ENCODE data around the gene EGR4.
A peak's percentile ranks its signal among the peaks of the same experiment; 100 is the strongest.

EGR4 gene

GRCh38 chr2:73283545-73284295 is 9.6 kb downstream of the EGR4 start:
- TF ChIP-seq CTCF (conservative IDR thresholded peaks at IDR 0.05; ENCODE audit: low read depth, low read length), result no peak
- H3K4me3 ChIP-seq (ENCODE audit: low read depth, low read length), result peak overlapping the region; percentile 64
- no peak for DNase-seq (ENCODE audit: low read depth)

- H3K4me3 ChIP-seq (ENCODE audit: low read depth, low read length), result peak overlapping the region; percentile 64
- TF ChIP-seq CTCF (conservative IDR thresholded peaks at IDR 0.05; ENCODE audit: low read depth, low read length), result no peak
- DNase-seq (ENCODE audit: low read depth), result no peak
Observed at GRCh38 chr2:73282924-73283544, 10.3 kb downstream of the EGR4 start.

- DNase-seq (ENCODE audit: low read depth), result no peak
- no peak overlapping the region for H3K4me3 ChIP-seq (ENCODE audit: low read depth, low read length)
- no peak for TF ChIP-seq CTCF (conservative IDR thresholded peaks at IDR 0.05; ENCODE audit: low read depth, low read length)
Observed at GRCh38 chr2:73281244-73281643, 12.1 kb downstream of the EGR4 start.

- TF ChIP-seq CTCF (conservative IDR thresholded peaks at IDR 0.05; ENCODE audit: low read depth, low read length), result no peak
- DNase-seq (ENCODE audit: low read depth), result no peak
Observed at GRCh38 chr2:73279852-73280251, 13.5 kb downstream of the EGR4 start.

GRCh38 chr2:73272270-73272669 is 21.1 kb downstream of the EGR4 start:
- TF ChIP-seq CTCF (conservative IDR thresholded peaks at IDR 0.05; ENCODE audit: low read depth, low read length), result no peak
- DNase-seq (ENCODE audit: low read depth), result no peak

More at GRCh38 chr2:73279852-73280251, 13.5 kb downstream of the EGR4 start:
- no peak overlapping the region for H3K4me3 ChIP-seq (ENCODE audit: low read depth, low read length)

GRCh38 chr2:73269686-73270465 is 23.5 kb downstream of the EGR4 start:
- no peak for DNase-seq (ENCODE audit: low read depth)
- no peak overlapping the region for H3K4me3 ChIP-seq (ENCODE audit: low read depth, low read length)

More at GRCh38 chr2:73272270-73272669, 21.1 kb downstream of the EGR4 start:
- H3K4me3 ChIP-seq (ENCODE audit: low read depth, low read length), result no peak overlapping the region

More at GRCh38 chr2:73269686-73270465, 23.5 kb downstream of the EGR4 start:
- no peak for TF ChIP-seq CTCF (conservative IDR thresholded peaks at IDR 0.05; ENCODE audit: low read depth, low read length)

Data from choroid plexus epithelial cell (primary cell).